HCT116 (cell line): ENCODE measurements around the gene DMD.

ENCODE experiments used
- ATF3 ChIP-seq: IDR thresholded peaks from 2 replicates; pipeline ENCODE4 v1.6.1; 2012
- CEBPB ChIP-seq: IDR thresholded peaks from 2 replicates; pipeline ENCODE4 v1.6.1; 2012; ENCODE audit warnings: low read depth
- CTCF ChIP-seq, 3 experiments: fragments of 200-600 bp in 1 of 3; sonication (generic) in 1 of 3; IDR thresholded peaks in 2 of 3; conservative IDR thresholded peaks in 1 of 3; 2 replicates each; pipeline ENCODE4 v1.5.1; 2012 to 2017; ENCODE audit warnings: low read depth in 2 of 3, low read length in 2 of 3, antibody characterized with exemption in 1 of 3, borderline replicate concordance in 1 of 3, control low read depth in 1 of 3, mild to moderate bottlenecking in 1 of 3, mixed read lengths in 1 of 3, mixed run types in 1 of 3, moderate library complexity in 1 of 3; ENCODE audit not compliant: insufficient read depth in 1 of 3
- EZH2 ChIP-seq: fragments of 200-600 bp; sonication (generic); IDR thresholded peaks from 2 replicates; pipeline ENCODE4 v1.6.1; 2017; ENCODE audit warnings: antibody characterized with exemption, mixed run types
- EZH2phosphoT487 ChIP-seq: fragments of 200-600 bp; IDR thresholded peaks from 2 replicates; pipeline ENCODE4 v1.6.1; 2018; ENCODE audit warnings: antibody characterized with exemption, borderline replicate concordance
- JUND ChIP-seq: IDR thresholded peaks from 2 replicates; pipeline ENCODE4 v1.6.1; 2012
- MAX ChIP-seq: IDR thresholded peaks from 2 replicates; pipeline ENCODE4 v1.6.1; 2012
- POLR2A ChIP-seq: IDR thresholded peaks from 2 replicates; pipeline ENCODE4 v1.7.0; 2011; ENCODE audit warnings: borderline replicate concordance; ENCODE audit not compliant: insufficient read depth, insufficient read length; ENCODE audit errors: extremely low read depth
- POLR2AphosphoS5 ChIP-seq: IDR thresholded peaks from 2 replicates; pipeline ENCODE4 v1.6.1; 2011; ENCODE audit warnings: mild to moderate bottlenecking, low read depth, low read length, moderate library complexity
- RAD21 ChIP-seq: IDR thresholded peaks from 2 replicates; pipeline ENCODE4 v1.6.1; 2012; ENCODE audit warnings: low read depth, mild to moderate bottlenecking
- REST ChIP-seq: IDR thresholded peaks from 2 replicates; pipeline ENCODE4 v1.6.1; 2012; ENCODE audit warnings: low read depth
- TCF7L2 ChIP-seq: IDR thresholded peaks from 2 replicates; pipeline ENCODE4 v1.7.0; 2011; ENCODE audit warnings: borderline replicate concordance, inconsistent platforms; ENCODE audit not compliant: insufficient read depth, insufficient read length; ENCODE audit errors: extremely low read depth
- YY1 ChIP-seq: IDR thresholded peaks from 2 replicates; pipeline ENCODE4 v1.6.1; 2011; ENCODE audit warnings: low read length, low read depth, moderate library complexity, mild to moderate bottlenecking; ENCODE audit not compliant: insufficient replicate concordance; ENCODE audit errors: extremely low read depth

GRCh38 chrX:32137525-32137924 is 1073.8 kb downstream of the DMD start:
- TF ChIP-seq TCF7L2: no peak
- TF ChIP-seq POLR2AphosphoS5: no peak
- TF ChIP-seq RAD21: no peak
- TF ChIP-seq CTCF (IDR thresholded peaks at IDR 0.05 in 2 of 3, conservative IDR thresholded peaks at IDR 0.05 in 1 of 3; ENCODE audit: borderline replicate concordance in 1 of 3, insufficient read depth in 1 of 3, low read depth in 2 of 3, low read length in 2 of 3): no peak
- no peak for TF ChIP-seq POLR2A
- no peak for TF ChIP-seq EZH2
- TF ChIP-seq CEBPB: no peak
- TF ChIP-seq ATF3: no peak
- TF ChIP-seq EZH2phosphoT487: no peak
- TF ChIP-seq JUND: no peak
- TF ChIP-seq MAX: no peak
- peak; percentile 22; the same call in 1 of the 2 replicates for TF ChIP-seq REST
- TF ChIP-seq YY1: no peak
